K562 (cell line): ENCODE measurements around the gene ZSCAN22. TPM values are rescaled to one million over a fixed set of nuclear protein-coding genes. Genes with fewer than 3 reads are reported as not detected.

Experiments used
- ASH1L ChIP-seq: fragments of 450-650 bp; IDR thresholded peaks from 2 replicates; pipeline ENCODE4 v1.6.1; 2018; ENCODE audit warnings: borderline replicate concordance, mild to moderate bottlenecking, low read depth; ENCODE audit not compliant: partially characterized antibody
- EHMT2 ChIP-seq: fragments of 450-650 bp; IDR thresholded peaks from 2 replicates; pipeline ENCODE4 v1.6.1; 2018; ENCODE audit warnings: antibody characterized with exemption
- IFI16 ChIP-seq: fragments of 250-450 bp; sonication (Bioruptor Pico); IDR thresholded peaks from 2 replicates; pipeline ENCODE4 v2.1.2; 2022; ENCODE audit warnings: mild to moderate bottlenecking, inconsistent platforms
- JUNB ChIP-seq: fragments of 450-650 bp; formaldehyde crosslinking; conservative IDR thresholded peaks from 2 replicates; pipeline ENCODE4 v1.4.0; 2020; ENCODE audit warnings: mild to moderate bottlenecking
- MECOM ChIP-seq: fragments of 250-450 bp; sonication (Bioruptor Pico); IDR thresholded peaks from 2 replicates; pipeline ENCODE4 v1.8.0; 2022; ENCODE audit warnings: inconsistent platforms
- MTF1 ChIP-seq: fragments of 250-450 bp; sonication (Bioruptor Pico); IDR thresholded peaks from 2 replicates; pipeline ENCODE4 v1.9.0; 2021; ENCODE audit warnings: moderate library complexity, mild to moderate bottlenecking, inconsistent platforms, borderline replicate concordance
- MXI1 ChIP-seq: IDR thresholded peaks from 2 replicates; pipeline ENCODE4 v1.6.1; 2011; ENCODE audit warnings: low read depth, mild to moderate bottlenecking, improper control_type of control experiment, low read length
- PCBP2 ChIP-seq: fragments of 200-400 bp; formaldehyde crosslinking; IDR thresholded peaks from 2 replicates; pipeline ENCODE4 v1.6.1; 2018; ENCODE audit warnings: low read length, low read depth, mild to moderate bottlenecking, moderate library complexity; ENCODE audit not compliant: poor library complexity, severe bottlenecking
- RBFOX2 ChIP-seq: fragments of 200-400 bp; formaldehyde crosslinking; IDR thresholded peaks from 2 replicates; pipeline ENCODE4 v1.6.1; 2017; ENCODE audit warnings: low read depth, mild to moderate bottlenecking, low read length, moderate library complexity
- SAFB ChIP-seq: fragments of 200-400 bp; formaldehyde crosslinking; IDR thresholded peaks from 2 replicates; pipeline ENCODE4 v1.6.1; 2017; ENCODE audit warnings: low read depth, low read length, borderline replicate concordance
- WHSC1 ChIP-seq: IDR thresholded peaks from one replicate; pipeline ENCODE4 v1.6.1; 2012; ENCODE audit warnings: low read length, control low read depth, inconsistent platforms
- ZC3H11A ChIP-seq: IDR thresholded peaks from 2 replicates; pipeline ENCODE4 v1.6.1; 2012; ENCODE audit warnings: low read depth, low read length, improper control_type of control experiment
- ZEB2 ChIP-seq: fragments of 450-650 bp; IDR thresholded peaks from 2 replicates; pipeline ENCODE4 v1.6.1; 2016
- ZNF184 ChIP-seq: sonication (generic); formaldehyde crosslinking; IDR thresholded peaks from 2 replicates; pipeline ENCODE4 v1.5.0; 2020; ENCODE audit warnings: missing genetic modification reagents
- ZNF384 ChIP-seq: IDR thresholded peaks from 2 replicates; pipeline ENCODE4 v1.6.1; 2012; ENCODE audit warnings: low read depth, low read length, improper control_type of control experiment
- ZNF431 ChIP-seq: sonication (generic); formaldehyde crosslinking; IDR thresholded peaks from 2 replicates; pipeline ENCODE4 v1.8.0; 2022; ENCODE audit warnings: mild to moderate bottlenecking, missing genetic modification reagents
- ZNF444 ChIP-seq: fragments of 250-450 bp; sonication (Bioruptor Pico); IDR thresholded peaks from 2 replicates; pipeline ENCODE4 v1.4.0; 2020; ENCODE audit warnings: mild to moderate bottlenecking, moderate library complexity
- ZNF780A ChIP-seq: fragments of 250-450 bp; sonication (Bioruptor Pico); IDR thresholded peaks from 2 replicates; pipeline ENCODE4 v1.5.0; 2021; ENCODE audit warnings: mild to moderate bottlenecking
- ZNF830 ChIP-seq: fragments of 250-450 bp; sonication (Bioruptor Pico); IDR thresholded peaks from 2 replicates; pipeline ENCODE4 v1.5.0; 2021; ENCODE audit warnings: mild to moderate bottlenecking
- ZSCAN32 ChIP-seq: fragments of 450-650 bp; formaldehyde crosslinking; IDR thresholded peaks from 2 replicates; pipeline ENCODE4 v1.4.0; 2020; ENCODE audit warnings: mild to moderate bottlenecking, moderate library complexity
- polyA plus RNA-seq, 8 experiments: library from polyadenylated mRNA; depleted of rRNA in 4 of 8; stranded (reverse) in 5 of 8; unstranded in 3 of 8; fragments of >200 nt; fragmentation: Nextera tagmentation in 2 of 8; fragmentation: Illumina TruSeq in 1 of 8; extraction: Ambion mirVana in 2 of 8; extraction: Trizol in 1 of 8; gene quantifications; 2 replicates each; pipeline versions ENCODE4 v1.2.1 to v1.2.3, GENCODE V29; 2011 to 2014; ENCODE audit warnings: inconsistent platforms in 1 of 8, missing spikeins in 1 of 8
- total RNA-seq, 7 experiments: library from RNA; depleted of rRNA in 6 of 7; stranded (reverse); fragments of >200 nt in 6 of 7; fragmentation: Illumina TruSeq in 2 of 7; extraction: Trizol in 2 of 7; gene quantifications; 2 replicates each; pipeline versions ENCODE4 v1.2.1 to v1.2.3, GENCODE V29; 2011 to 2021; ENCODE audit warnings: low replicate concordance in 1 of 7
- TF ChIP-seq, protein P1 (sequence below), 2 experiments: fragments of 150-350 bp in 1 of 2; IDR thresholded peaks; 2 replicates each; pipeline ENCODE4 v1.6.1; 2012 to 2016; ENCODE audit warnings: low read depth in 2 of 2, low read length in 2 of 2, mild to moderate bottlenecking in 1 of 2, moderate library complexity in 1 of 2

Gene ZSCAN22
- total and polyA plus RNA-seq, 9 of the 15 experiments (the other 6 are each of a cell fraction or from before 2014, with no cell fraction given), result 0.98 to 5.3 (median 3.0) TPM

DNA sequence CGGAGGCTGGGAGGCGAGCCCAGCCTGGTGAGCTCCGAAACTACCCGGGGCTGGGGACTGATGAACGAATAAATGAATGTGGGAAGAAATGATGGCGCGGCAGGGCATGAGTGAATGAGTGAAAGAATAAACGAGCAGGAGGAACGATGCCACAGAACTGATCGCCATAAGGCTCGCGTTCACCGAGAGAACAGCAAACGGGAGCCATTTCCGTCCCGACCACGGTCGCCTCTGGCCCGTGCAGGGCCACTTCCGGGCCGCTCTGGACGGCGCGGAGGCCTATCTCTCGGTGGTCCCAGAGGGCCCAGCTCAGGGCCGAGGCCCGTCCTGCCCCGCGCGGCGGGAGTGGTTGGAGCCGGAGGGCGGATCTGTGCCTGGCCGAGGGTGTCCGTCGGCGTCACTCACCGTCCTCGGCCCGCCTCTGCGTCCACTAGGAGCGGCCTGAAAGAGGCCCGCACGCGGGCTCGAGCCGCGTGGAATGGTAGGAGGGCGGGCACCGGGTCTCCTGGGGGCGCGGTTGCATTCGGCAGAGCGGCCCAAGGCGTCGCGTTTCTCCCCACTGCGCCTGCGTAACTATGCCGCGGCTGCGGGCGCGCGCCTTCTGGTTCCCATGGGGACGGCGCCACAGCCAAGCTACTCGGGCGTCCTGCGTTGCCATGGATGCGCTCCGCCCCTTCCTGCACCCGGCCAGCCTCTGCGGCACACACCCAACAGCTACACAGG lies 35.6 kb downstream of the ZSCAN22 start, which contains the start of gene ZNF497 (continued):
- no peak for TF ChIP-seq ASH1L
- TF ChIP-seq MTF1, result no peak
- no peak for TF ChIP-seq ZSCAN32
- no peak for TF ChIP-seq ZC3H11A
- no peak; the same call in 1 of the 2 replicates for TF ChIP-seq ZEB2
- TF ChIP-seq, protein P1, sequence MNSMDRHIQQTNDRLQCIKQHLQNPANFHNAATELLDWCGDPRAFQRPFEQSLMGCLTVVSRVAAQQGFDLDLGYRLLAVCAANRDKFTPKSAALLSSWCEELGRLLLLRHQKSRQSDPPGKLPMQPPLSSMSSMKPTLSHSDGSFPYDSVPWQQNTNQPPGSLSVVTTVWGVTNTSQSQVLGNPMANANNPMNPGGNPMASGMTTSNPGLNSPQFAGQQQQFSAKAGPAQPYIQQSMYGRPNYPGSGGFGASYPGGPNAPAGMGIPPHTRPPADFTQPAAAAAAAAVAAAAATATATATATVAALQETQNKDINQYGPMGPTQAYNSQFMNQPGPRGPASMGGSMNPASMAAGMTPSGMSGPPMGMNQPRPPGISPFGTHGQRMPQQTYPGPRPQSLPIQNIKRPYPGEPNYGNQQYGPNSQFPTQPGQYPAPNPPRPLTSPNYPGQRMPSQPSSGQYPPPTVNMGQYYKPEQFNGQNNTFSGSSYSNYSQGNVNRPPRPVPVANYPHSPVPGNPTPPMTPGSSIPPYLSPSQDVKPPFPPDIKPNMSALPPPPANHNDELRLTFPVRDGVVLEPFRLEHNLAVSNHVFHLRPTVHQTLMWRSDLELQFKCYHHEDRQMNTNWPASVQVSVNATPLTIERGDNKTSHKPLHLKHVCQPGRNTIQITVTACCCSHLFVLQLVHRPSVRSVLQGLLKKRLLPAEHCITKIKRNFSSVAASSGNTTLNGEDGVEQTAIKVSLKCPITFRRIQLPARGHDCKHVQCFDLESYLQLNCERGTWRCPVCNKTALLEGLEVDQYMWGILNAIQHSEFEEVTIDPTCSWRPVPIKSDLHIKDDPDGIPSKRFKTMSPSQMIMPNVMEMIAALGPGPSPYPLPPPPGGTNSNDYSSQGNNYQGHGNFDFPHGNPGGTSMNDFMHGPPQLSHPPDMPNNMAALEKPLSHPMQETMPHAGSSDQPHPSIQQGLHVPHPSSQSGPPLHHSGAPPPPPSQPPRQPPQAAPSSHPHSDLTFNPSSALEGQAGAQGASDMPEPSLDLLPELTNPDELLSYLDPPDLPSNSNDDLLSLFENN (IDR thresholded peaks at IDR 0.05; ENCODE audit: low read depth in 2 of 2, low read length in 2 of 2), result 0 out of 4 replicates have a peak, but pooled peaks of 1 of the 2 experiments have one; percentile 9
- TF ChIP-seq ZNF384, result no peak
- no peak for TF ChIP-seq EHMT2
- no peak for TF ChIP-seq ZNF830 (CRISPR knock-in tag)
- TF ChIP-seq JUNB (CRISPR knock-in tag), result no peak
- TF ChIP-seq ZNF444 (CRISPR knock-in tag), result no peak
- TF ChIP-seq MXI1, result peak; percentile 100
- no peak for TF ChIP-seq PCBP2
- TF ChIP-seq ZNF431 (CRISPR knock-in tag), result no peak
- no peak for TF ChIP-seq ZNF184 (CRISPR knock-in tag)
- TF ChIP-seq RBFOX2, result peak; percentile 96
- no peak for TF ChIP-seq ZNF780A (CRISPR knock-in tag)
- peak; percentile 83 for TF ChIP-seq SAFB
- TF ChIP-seq MECOM (CRISPR knock-in tag), result no peak
- TF ChIP-seq WHSC1, result no peak
- TF ChIP-seq IFI16 (CRISPR knock-in tag), result no peak
